ENCODE measurements around the gene POLR2E. TPM values are rescaled to one million over a fixed set of nuclear protein-coding genes. Genes with fewer than 3 reads are reported as not detected.
A peak's percentile ranks its signal among the peaks of the same experiment; 100 is the strongest.

Gene POLR2E
- polyA plus RNA-seq, result 100 to 1,000 TPM; 122 to 189 (median 142) TPM
- long read RNA-seq, donor 1, result 0 reads
- long read RNA-seq, donor 2, transcript POLR2E-213 (8 exons, 2,831 nt), result major isoform, 32 of 32 reads
- long read RNA-seq, donor 2, partial matches to known transcripts, result 0 of 32 reads
- long read RNA-seq, donor 2, other reads (novel, unspliced or antisense), result 0 of 32 reads
- long read RNA-seq, donor 3, transcript POLR2E-213 (8 exons, 2,831 nt), result major isoform, 38 of 45 reads
- long read RNA-seq, donor 3, partial matches to known transcripts, result 5 of 45 reads
- long read RNA-seq, donor 3, other reads (novel, unspliced or antisense), result 0 of 45 reads
- long read RNA-seq, donor 4, partial matches to known transcripts, result 0 of 2 reads
- long read RNA-seq, donor 4, other reads (novel, unspliced or antisense), result 0 of 2 reads
- long read RNA-seq, donor 5, partial matches to known transcripts, result 0 of 8 reads
- long read RNA-seq, donor 5, other reads (novel, unspliced or antisense), result 0 of 8 reads
- long read RNA-seq, donor 6, transcript POLR2E-213 (8 exons, 2,831 nt), result major isoform, 53 of 57 reads
- long read RNA-seq, donor 6, partial matches to known transcripts, result 0 of 57 reads
- long read RNA-seq, donor 6, other reads (novel, unspliced or antisense), result 0 of 57 reads
- long read RNA-seq, donor 7, transcript POLR2E-213 (8 exons, 2,831 nt), result major isoform, 108 of 130 reads
- long read RNA-seq, donor 7, partial matches to known transcripts, result 12 of 130 reads
- long read RNA-seq, donor 7, other reads (novel, unspliced or antisense), result 5 of 130 reads
- long read RNA-seq, donor 8, transcript POLR2E-213 (8 exons, 2,831 nt), result major isoform, 5 of 6 reads
- long read RNA-seq, donor 8, partial matches to known transcripts, result 0 of 6 reads
- long read RNA-seq, donor 8, other reads (novel, unspliced or antisense), result 0 of 6 reads
- long read RNA-seq, donor 9, transcript POLR2E-213 (8 exons, 2,831 nt), result major isoform, 9 of 10 reads
- long read RNA-seq, donor 9, partial matches to known transcripts, result 0 of 10 reads
- long read RNA-seq, donor 9, other reads (novel, unspliced or antisense), result 0 of 10 reads
- long read RNA-seq, donor 10, transcript POLR2E-213 (8 exons, 2,831 nt), result major isoform, 62 of 479 reads
- long read RNA-seq, donor 10, partial matches to known transcripts, result 298 of 479 reads
- long read RNA-seq, donor 10, other reads (novel, unspliced or antisense), result 115 of 479 reads

DNA sequence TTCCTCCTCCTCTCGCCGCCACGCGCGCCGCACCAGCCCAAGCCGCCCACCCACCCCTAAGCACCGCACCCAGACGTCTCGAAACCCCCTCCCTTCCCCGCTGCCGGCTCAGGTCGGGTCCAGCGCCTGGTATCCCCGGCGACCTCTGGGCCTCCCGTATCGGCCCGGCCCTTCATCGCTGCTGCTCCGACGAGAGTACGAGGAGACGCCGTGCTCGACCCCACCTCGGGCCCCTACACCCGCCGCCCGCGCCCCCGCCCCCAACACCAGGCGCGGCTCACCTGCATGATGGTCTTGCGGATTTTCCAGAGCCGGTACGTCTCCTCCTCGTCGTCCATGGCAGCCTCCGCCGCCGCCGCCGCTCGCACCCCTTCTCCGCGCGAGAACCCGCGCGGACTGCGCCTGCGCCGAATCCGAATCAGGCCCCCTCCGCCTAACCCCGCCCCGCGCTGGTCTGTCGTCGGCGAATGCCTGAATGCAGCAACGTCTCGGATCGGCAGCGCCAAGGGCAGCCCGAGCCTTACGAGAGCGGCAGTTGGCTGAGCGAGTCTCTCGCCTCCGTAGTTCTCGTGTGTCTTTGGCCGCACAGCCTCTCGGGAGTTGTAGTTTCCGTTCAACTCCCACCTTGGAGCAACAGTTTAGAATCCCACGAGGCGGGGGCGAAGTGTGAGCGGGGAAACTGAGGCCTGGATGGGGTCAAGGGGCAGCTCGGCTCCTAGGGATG lies at the start of gene POLR2E:
Gene POLR2E, minus strand, starts transcription at position 398 of the 724 bp plus-strand sequence. Its CDS starts 60 bp downstream, at position 338.
- peaks cover 0 to 32% (median 10%) of the 10 kb centered on the region in 3 donors for H3K4me1 ChIP-seq (ENCODE audit: control insufficient read depth in 3 of 3, insufficient read depth in 2 of 3, low read depth in 1 of 3, low read length in 2 of 3)
- no peak for FAIRE-seq
- 0% methylated on average over 73 to 81 of the region's 81 CpGs for WGBS, 3 donors

DNA sequence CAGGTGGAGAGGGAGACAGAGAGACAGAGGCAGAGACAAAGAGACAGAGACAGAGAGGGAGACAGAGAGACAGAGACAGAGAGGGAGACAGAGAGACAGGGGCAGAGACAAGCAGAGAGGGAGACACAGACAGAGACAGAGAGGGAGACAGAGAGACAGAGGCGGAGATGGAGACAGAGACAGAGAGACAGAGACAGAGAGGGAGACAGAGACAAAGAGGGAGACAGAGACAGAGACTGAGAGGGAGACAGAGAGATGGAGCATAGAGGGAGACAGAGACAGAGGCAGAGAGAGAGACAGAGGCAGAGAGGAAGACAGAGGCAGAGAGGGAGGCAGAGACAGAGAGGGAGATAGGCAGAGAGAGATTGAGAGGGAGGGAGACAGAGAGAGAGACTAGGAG lies 49.6 kb upstream of the POLR2E start:
- H3K27ac ChIP-seq (ENCODE audit: low read depth in 1 of 3, low read length in 2 of 3), result no peak overlapping the region
- 89 to 100% (median 97%) methylated on average over 1 of the region's 1 CpG for WGBS, 3 donors
- no peak for FAIRE-seq

More for the DNA sequence above, at the start of gene POLR2E:
- DNase-seq, result peak; percentile 99
- Histone ChIP-seq H3K36me3 (ENCODE audit: control insufficient read depth in 3 of 3, insufficient read depth in 2 of 3, low read depth in 1 of 3, low read length in 3 of 3) (peaks cover 0 to 40% (median 8%) of the 10 kb centered on the region in 3 donors), H3K9me3 (ENCODE audit: control insufficient read depth in 2 of 2, insufficient read depth in 1 of 2, low read depth in 1 of 2, low read length in 1 of 2) (no peaks in the 10 kb centered on the region), H3K4me3 (ENCODE audit: low read depth in 1 of 3, low read length in 3 of 3) (peak within 1 kb of the TSS; percentile 78 to 87 (median 82)), H3K27me3 (ENCODE audit: control insufficient read depth in 3 of 3, insufficient read depth in 3 of 3, low read length in 3 of 3) (no peaks in the 10 kb centered on the region), H3K27ac (ENCODE audit: low read depth in 1 of 3, low read length in 2 of 3) (peak within 1 kb of the TSS in 2 of 3 donors; percentile 13 to 52)

DNA sequence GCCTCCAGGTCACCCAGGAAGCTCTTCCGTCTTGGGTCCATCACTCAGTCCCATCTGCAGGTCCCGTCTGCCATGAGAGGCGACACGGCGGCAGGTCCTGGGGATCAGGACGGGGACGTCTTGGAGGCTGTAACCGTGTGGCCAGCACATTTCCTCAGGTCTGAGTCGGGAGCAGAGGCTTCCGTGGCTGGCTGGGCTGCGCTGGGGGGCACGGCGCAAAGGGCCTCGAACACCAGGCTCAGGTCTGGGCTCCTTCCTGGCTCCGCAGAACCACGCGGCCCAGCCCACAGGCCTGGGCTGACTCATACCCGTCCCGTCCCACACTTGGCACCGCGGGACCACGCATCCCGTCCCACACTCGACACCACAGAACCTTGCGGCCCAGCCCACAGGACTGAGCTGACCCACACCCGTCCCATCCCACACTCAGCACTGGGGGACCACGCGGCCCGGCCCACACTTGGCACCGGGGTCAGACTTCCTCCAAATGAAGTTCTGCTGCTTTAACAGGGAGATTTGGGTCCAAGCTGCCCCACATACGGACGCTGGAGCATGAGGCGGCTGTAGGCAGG lies 48.7 kb upstream of the POLR2E start:
- Histone ChIP-seq H3K36me3 (ENCODE audit: control insufficient read depth in 3 of 3, insufficient read depth in 2 of 3, low read depth in 1 of 3, low read length in 3 of 3) (peaks cover 7 to 80% (median 18%) of the 10 kb centered on the region in 3 donors), H3K9me3 (ENCODE audit: control insufficient read depth in 2 of 2, insufficient read depth in 1 of 2, low read depth in 1 of 2, low read length in 1 of 2) (peaks cover 0 to 6% of the 10 kb centered on the region in 2 donors), H3K4me1 (ENCODE audit: control insufficient read depth in 3 of 3, insufficient read depth in 2 of 3, low read depth in 1 of 3, low read length in 2 of 3) (no peaks in the 10 kb centered on the region), H3K27ac (ENCODE audit: low read depth in 1 of 3, low read length in 2 of 3) (no peak overlapping the region), H3K4me3 (ENCODE audit: low read depth in 1 of 3, low read length in 3 of 3) (no peak overlapping the region), H3K27me3 (ENCODE audit: control insufficient read depth in 3 of 3, insufficient read depth in 3 of 3, low read length in 3 of 3) (no peaks in the 10 kb centered on the region)
- DNase-seq (no peak), FAIRE-seq (no peak)
- 92 to 96% (median 95%) methylated on average over 30 to 33 of the region's 33 CpGs for WGBS, 3 donors

More for the DNA sequence above, 49.6 kb upstream of the POLR2E start:
- no peak for DNase-seq
- H3K4me3 ChIP-seq (ENCODE audit: low read depth in 1 of 3, low read length in 3 of 3), result no peak overlapping the region
- no peaks in the 10 kb centered on the region for H3K27me3 ChIP-seq (ENCODE audit: control insufficient read depth in 3 of 3, insufficient read depth in 3 of 3, low read length in 3 of 3)
- H3K36me3 ChIP-seq (ENCODE audit: control insufficient read depth in 3 of 3, insufficient read depth in 2 of 3, low read depth in 1 of 3, low read length in 3 of 3), result peaks cover 7 to 80% (median 18%) of the 10 kb centered on the region in 3 donors
- H3K4me1 ChIP-seq (ENCODE audit: control insufficient read depth in 3 of 3, insufficient read depth in 2 of 3, low read depth in 1 of 3, low read length in 2 of 3), result no peaks in the 10 kb centered on the region
- peaks cover 0 to 6% of the 10 kb centered on the region in 2 donors for H3K9me3 ChIP-seq (ENCODE audit: control insufficient read depth in 2 of 2, insufficient read depth in 1 of 2, low read depth in 1 of 2, low read length in 1 of 2)

DNA sequence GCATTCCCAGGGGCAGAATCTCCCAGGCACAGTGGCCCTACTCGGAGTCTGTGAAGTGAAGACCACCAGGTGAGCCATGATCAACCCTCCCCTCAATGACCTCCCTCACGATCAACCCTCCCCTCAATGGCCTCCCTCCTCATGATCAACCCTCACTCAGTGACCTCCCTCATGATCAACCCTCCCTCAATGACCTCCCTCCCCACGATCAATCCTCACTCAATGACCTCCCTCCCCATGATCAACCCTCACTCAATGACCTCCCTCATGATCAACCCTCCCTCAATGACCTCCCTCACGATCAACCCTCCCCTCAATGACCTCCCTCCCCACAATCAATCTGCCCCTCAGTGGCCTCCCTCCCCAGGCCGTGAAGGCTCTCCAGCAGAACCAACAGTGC lies 46.8 kb upstream of the POLR2E start:
- Histone ChIP-seq H3K36me3 (ENCODE audit: control insufficient read depth in 3 of 3, insufficient read depth in 2 of 3, low read depth in 1 of 3, low read length in 3 of 3) (peaks cover 7 to 75% (median 18%) of the 10 kb centered on the region in 3 donors), H3K27ac (ENCODE audit: low read depth in 1 of 3, low read length in 2 of 3) (no peak overlapping the region), H3K4me1 (ENCODE audit: control insufficient read depth in 3 of 3, insufficient read depth in 2 of 3, low read depth in 1 of 3, low read length in 2 of 3) (peaks cover 0 to under 1% (median 0%) of the 10 kb centered on the region in 3 donors), H3K27me3 (ENCODE audit: control insufficient read depth in 3 of 3, insufficient read depth in 3 of 3, low read length in 3 of 3) (no peaks in the 10 kb centered on the region), H3K4me3 (ENCODE audit: low read depth in 1 of 3, low read length in 3 of 3) (no peak overlapping the region), H3K9me3 (ENCODE audit: control insufficient read depth in 2 of 2, insufficient read depth in 1 of 2, low read depth in 1 of 2, low read length in 1 of 2) (peaks cover 0 to 6% of the 10 kb centered on the region in 2 donors)
- FAIRE-seq, result no peak
- 87 to 90% (median 90%) methylated on average over 5 of the region's 5 CpGs for WGBS, 3 donors
- no peak for DNase-seq

DNA sequence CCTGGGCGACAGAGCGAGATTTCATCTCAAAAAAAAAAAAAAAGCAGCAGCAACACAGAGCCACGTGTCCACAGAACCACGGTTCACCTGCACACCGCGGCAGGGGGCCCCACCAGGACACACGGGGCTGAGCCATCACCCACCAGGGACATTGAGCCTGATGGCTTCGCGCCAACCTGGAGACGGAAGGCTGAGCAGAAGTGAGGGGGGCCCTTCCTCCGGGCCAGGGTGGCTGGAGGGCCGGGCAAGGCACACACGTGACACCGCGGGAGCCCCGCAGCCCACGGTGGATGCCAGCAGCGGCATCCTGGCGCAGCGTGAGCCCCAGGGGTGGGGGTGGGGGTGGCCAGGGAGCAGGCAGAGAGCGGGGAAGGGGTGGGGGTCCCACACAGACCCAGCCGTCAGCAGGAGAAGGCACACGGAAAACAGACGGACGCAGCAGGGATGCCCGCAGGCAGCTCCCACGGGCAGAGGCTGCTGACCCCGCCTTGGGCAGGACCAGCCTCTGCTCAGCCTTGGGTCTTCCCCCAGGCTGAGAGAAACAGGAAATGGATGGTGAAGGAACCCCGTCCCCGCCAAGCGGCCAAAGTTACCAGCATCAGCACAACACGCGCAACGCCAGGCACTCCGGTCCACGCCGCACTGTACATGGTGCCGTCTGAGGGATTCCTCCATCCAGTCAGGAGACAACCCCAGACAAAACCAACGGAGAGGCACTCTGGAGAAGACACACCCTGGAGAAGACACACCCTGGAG lies 45.3 kb upstream of the POLR2E start:
- Histone ChIP-seq H3K4me3 (ENCODE audit: low read depth in 1 of 3, low read length in 3 of 3) (no peak overlapping the region), H3K27ac (ENCODE audit: low read depth in 1 of 3, low read length in 2 of 3) (no peak overlapping the region), H3K4me1 (ENCODE audit: control insufficient read depth in 3 of 3, insufficient read depth in 2 of 3, low read depth in 1 of 3, low read length in 2 of 3) (peaks cover 0 to 15% (median 6%) of the 10 kb centered on the region in 3 donors), H3K9me3 (ENCODE audit: control insufficient read depth in 2 of 2, insufficient read depth in 1 of 2, low read depth in 1 of 2, low read length in 1 of 2) (peaks cover 0 to 6% of the 10 kb centered on the region in 2 donors), H3K27me3 (ENCODE audit: control insufficient read depth in 3 of 3, insufficient read depth in 3 of 3, low read length in 3 of 3) (no peaks in the 10 kb centered on the region), H3K36me3 (ENCODE audit: control insufficient read depth in 3 of 3, insufficient read depth in 2 of 3, low read depth in 1 of 3, low read length in 3 of 3) (peaks cover 5 to 74% (median 15%) of the 10 kb centered on the region in 3 donors)
- DNase-seq (no peak), FAIRE-seq (no peak)
- WGBS, 3 donors, result 92 to 95% (median 95%) methylated on average over 35 to 39 of the region's 39 CpGs

DNA sequence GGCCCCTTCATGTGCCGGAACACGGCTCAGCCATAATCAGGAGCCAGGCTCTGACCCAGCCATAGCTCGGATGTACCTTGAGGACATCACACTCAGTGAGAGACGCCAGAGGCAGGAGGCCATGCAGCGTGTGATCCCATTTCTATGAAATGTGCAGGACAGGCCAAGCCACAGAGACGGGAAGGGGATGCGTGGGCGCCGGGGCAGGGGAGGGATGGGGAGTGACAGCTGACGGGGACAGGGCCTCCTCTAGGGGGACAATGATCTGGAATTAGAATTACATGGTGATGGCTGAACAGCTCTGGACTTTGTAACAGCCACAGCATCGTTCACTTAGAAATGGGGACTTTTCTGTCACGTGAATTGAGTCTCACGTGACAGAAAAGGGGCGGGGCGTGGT lies 44.0 kb upstream of the POLR2E start:
- Histone ChIP-seq H3K4me3 (ENCODE audit: low read depth in 1 of 3, low read length in 3 of 3) (no peak overlapping the region), H3K4me1 (ENCODE audit: control insufficient read depth in 3 of 3, insufficient read depth in 2 of 3, low read depth in 1 of 3, low read length in 2 of 3) (peaks cover 0 to 17% (median 6%) of the 10 kb centered on the region in 3 donors), H3K9me3 (ENCODE audit: control insufficient read depth in 2 of 2, insufficient read depth in 1 of 2, low read depth in 1 of 2, low read length in 1 of 2) (peaks cover 0 to 6% of the 10 kb centered on the region in 2 donors), H3K36me3 (ENCODE audit: control insufficient read depth in 3 of 3, insufficient read depth in 2 of 3, low read depth in 1 of 3, low read length in 3 of 3) (peaks cover 5 to 74% (median 15%) of the 10 kb centered on the region in 3 donors), H3K27ac (ENCODE audit: low read depth in 1 of 3, low read length in 2 of 3) (no peak overlapping the region), H3K27me3 (ENCODE audit: control insufficient read depth in 3 of 3, insufficient read depth in 3 of 3, low read length in 3 of 3) (no peaks in the 10 kb centered on the region)
- WGBS, 3 donors, result 88 to 91% (median 90%) methylated on average over 15 of the region's 15 CpGs
- DNase-seq (no peak), FAIRE-seq (no peak)

DNA sequence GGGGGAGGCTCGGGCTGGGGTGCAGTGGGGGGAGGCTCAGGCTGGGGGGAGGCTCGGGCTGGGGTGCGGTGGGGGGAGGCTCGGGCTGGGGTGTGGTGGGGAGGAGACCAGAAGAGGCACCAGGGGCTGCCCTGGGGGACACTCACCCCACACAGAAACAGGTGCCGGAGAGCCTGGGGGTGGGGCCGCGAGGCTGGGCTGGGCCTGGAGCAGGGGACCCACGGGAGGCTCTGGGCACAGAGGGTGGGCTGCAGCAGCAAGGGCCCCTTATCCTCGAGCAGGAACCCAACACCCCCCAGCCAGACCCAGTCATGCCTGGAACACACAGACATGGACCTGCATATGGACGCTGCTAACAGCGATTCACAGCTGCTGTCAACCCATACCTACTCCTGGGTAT lies 42.9 kb upstream of the POLR2E start:
- no peak for DNase-seq
- peaks cover 5 to 74% (median 7%) of the 10 kb centered on the region in 3 donors for H3K36me3 ChIP-seq (ENCODE audit: control insufficient read depth in 3 of 3, insufficient read depth in 2 of 3, low read depth in 1 of 3, low read length in 3 of 3)
- WGBS, 3 donors, result 76 to 96% (median 81%) methylated on average over 5 to 10 of the region's 11 CpGs
- no peak for FAIRE-seq
- H3K4me3 ChIP-seq (ENCODE audit: low read depth in 1 of 3, low read length in 3 of 3), result no peak overlapping the region
- H3K4me1 ChIP-seq (ENCODE audit: control insufficient read depth in 3 of 3, insufficient read depth in 2 of 3, low read depth in 1 of 3, low read length in 2 of 3), result peaks cover 0 to 20% (median 10%) of the 10 kb centered on the region in 3 donors
- peaks cover 0 to 6% of the 10 kb centered on the region in 2 donors for H3K9me3 ChIP-seq (ENCODE audit: control insufficient read depth in 2 of 2, insufficient read depth in 1 of 2, low read depth in 1 of 2, low read length in 1 of 2)
- H3K27me3 ChIP-seq (ENCODE audit: control insufficient read depth in 3 of 3, insufficient read depth in 3 of 3, low read length in 3 of 3), result no peaks in the 10 kb centered on the region
- no peak overlapping the region for H3K27ac ChIP-seq (ENCODE audit: low read depth in 1 of 3, low read length in 2 of 3)

All from small intestine (tissue), 16 donors.